ENCODE results near the gene KRTAP26-1. TPM values are rescaled to one million over a fixed set of nuclear protein-coding genes. Genes with fewer than 3 reads are reported as not detected.

Gene KRTAP26-1
- total RNA-seq, 1 donor from 2014 or later: not detected

DNA sequence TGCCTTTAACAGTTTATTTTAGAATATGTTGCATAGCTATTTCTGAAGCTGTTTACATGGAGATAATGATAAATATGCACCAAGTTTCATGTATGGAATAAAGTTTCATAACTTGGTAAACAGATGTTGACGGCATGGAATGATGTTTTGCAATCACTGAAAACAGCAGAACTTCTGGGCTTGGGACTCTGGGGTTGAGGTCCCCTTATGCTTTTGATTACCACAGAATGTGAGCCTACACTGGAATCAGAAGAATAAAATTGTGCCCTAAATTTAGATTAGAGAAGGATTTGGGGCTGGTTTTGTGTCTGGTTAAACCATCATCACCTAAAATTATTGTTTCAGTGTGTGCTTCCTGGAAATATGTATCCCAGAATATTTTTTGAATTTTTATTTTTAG, 48.5 kb downstream of the KRTAP26-1 start:
- DNase-seq (ENCODE audit: low read depth): no peak

DNA sequence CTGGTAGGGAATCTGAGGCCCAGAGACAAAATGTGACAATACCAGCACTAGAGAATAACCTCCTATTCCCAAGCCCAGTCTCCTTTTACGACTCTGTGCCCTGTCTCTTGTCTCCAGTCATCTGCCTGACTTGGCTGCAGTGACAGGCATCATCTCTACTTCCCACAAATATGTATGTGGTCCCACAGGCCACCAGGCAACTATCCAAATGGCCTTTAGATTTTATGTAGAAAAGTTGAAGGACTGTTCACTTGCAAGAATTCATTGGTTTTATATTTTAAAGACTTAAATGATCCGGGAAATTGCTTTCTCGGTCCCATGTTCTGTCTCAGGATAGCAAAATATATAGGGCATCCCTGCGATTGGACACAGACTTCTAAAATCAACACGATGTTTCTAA, 49.0 kb downstream of the KRTAP26-1 start:
- no peak for DNase-seq (ENCODE audit: low read depth)

DNA sequence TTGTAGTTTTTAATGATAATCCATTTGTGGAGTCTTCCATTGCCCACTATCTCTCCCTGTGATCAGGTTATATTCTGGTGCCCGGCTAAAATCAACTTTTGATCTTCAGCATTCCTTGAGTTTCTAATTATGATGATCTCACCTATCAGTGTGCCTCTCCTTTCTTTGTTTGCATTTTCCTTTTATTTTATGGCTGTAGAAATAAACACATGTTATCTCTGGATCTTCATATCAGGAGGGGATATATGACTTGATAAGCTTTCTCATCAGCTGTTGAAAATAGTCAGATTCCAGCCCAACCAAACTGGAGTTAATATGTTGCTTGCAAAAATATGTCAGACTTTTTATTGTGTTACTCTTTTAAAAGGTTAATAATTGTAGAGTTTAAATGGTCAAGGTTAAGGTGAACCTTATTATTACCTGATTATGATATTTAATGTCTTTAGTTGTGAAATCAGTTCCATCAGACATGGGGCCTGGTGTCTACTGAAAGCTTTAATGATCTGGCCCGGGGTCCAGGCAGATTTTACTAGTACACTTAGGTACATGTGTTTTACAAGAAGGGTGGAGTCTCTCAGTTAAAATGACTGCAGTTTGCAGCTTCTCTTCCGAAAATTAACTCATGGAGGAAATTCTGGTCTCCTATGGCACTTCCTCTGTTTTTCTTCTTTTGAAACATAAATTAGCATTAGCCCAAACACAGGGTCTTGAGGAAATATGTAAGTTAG, 50.1 kb downstream of the KRTAP26-1 start:
- DNase-seq (ENCODE audit: low read depth): no peak

Other genes with a start within 250 kb of the KRTAP26-1 start
- gene CLDN17, start 153.5 kb downstream of the KRTAP26-1 start, total RNA-seq: not detected in 2 replicates
- 0.35 TPM in 1 of 2 replicates, not detected in the other for gene CLDN8, start 104.2 kb downstream of the KRTAP26-1 start, total RNA-seq
- gene KRTAP24-1, start 37.4 kb downstream of the KRTAP26-1 start, total RNA-seq: not detected in 2 replicates
- gene KRTAP25-1, start 30.8 kb downstream of the KRTAP26-1 start, total RNA-seq: not detected in 2 replicates
- gene KRTAP27-1, start 17.4 kb upstream of the KRTAP26-1 start, total RNA-seq: not detected in 2 replicates
- gene KRTAP23-1, start 28.3 kb upstream of the KRTAP26-1 start, total RNA-seq: not detected in 2 replicates
- gene KRTAP13-2, start 52.0 kb upstream of the KRTAP26-1 start, total RNA-seq: not detected in 2 replicates
- not detected in 2 replicates for gene KRTAP13-1, start 75.7 kb upstream of the KRTAP26-1 start, total RNA-seq
- not detected in 2 replicates for gene KRTAP13-3, start 105.6 kb upstream of the KRTAP26-1 start, total RNA-seq
- not detected in 2 replicates for gene KRTAP13-4, start 109.9 kb upstream of the KRTAP26-1 start, total RNA-seq
- gene KRTAP15-1, start 120.0 kb upstream of the KRTAP26-1 start, total RNA-seq: not detected in 2 replicates
- gene KRTAP19-1, start 160.1 kb upstream of the KRTAP26-1 start, total RNA-seq: not detected in 2 replicates
- gene KRTAP19-2, start 167.1 kb upstream of the KRTAP26-1 start, total RNA-seq: not detected in 2 replicates
- not detected in 2 replicates for gene KRTAP19-3, start 171.7 kb upstream of the KRTAP26-1 start, total RNA-seq
- gene KRTAP19-4, start 176.8 kb upstream of the KRTAP26-1 start, total RNA-seq: not detected in 2 replicates
- gene KRTAP19-5, start 181.8 kb upstream of the KRTAP26-1 start, total RNA-seq: not detected in 2 replicates
- gene KRTAP19-6, start 221.5 kb upstream of the KRTAP26-1 start, total RNA-seq: not detected in 2 replicates
- gene KRTAP19-7, start 241.0 kb upstream of the KRTAP26-1 start, total RNA-seq: not detected in 2 replicates

Data from renal cortical epithelial cell (primary cell).